Pons (tissue), 1 donor: ENCODE measurements around the gene CBL.
A peak's percentile ranks its signal among the peaks of the same experiment; 100 is the strongest.
"Not testable (repeated sequence)": the region's sequence is repeated elsewhere in the genome, so short reads cannot be mapped to it uniquely, and the experiment has no call there.

Experiments
- DNase-seq: peaks from one replicate; pipeline ENCODE4 v3.0.0-alpha.2; 2016; ENCODE audit warnings: low spot score

CBL gene

DNA sequence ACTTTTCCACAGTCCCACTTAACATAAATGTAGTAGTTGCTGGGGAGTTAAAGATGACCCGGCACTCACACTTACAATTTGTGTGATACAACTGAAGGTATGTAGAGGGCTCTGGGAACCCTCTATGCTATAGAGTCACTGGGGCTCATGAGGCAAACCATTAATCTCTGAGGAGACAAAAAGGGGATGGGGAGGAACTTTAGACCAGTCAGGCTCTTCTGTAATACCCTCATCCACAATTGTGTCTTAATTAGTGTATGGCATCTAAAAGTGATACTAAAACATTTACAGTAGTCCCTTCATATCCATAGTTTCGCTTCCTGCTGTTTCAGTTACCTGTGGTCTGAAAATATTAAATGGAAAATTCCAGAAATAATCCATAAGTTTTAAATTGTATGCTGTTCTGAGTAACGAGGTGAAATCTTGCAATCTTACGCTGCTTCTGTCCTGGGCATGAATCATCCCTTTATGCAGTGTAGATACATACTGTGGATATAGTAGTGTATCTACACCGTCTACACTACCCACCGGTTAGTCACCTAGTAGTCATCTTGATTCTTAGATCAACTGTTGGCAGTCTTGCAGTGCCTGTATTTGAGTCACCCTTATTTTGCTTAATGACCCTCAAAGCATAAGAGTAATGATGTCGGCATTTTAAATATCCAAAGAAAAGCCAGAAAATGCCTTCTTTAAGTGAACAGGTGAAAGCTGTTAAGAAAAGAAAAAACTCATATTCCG is 12.2 kb downstream of the CBL start:
- no peak for DNase-seq

GRCh38 chr11:119222308-119222707 is 16.2 kb downstream of the CBL start:
- DNase-seq: peak; percentile 78

- no peak for DNase-seq
Observed at GRCh38 chr11:119222891-119223290, 16.8 kb downstream of the CBL start.

DNA sequence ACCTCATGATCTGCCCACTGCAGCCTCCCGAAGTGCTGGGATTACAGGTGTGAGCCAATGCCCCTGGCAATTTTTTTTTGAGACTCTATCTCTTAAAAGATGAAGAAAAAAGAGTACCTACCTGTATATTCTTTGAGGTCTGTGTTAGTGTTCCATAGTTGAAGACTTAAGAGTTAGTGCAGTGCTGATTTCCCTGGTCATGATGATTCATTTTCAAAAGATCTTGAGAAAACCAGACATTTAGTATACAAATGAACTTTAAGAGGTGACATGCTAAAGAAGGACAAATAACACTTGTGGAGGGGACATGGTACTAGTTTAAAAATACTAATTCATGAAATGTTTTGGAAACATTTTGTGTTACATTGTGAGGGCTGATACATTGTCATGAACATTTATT is 17.7 kb downstream of the CBL start:
- no peak for DNase-seq

GRCh38 chr11:119228535-119229287 is 22.6 kb downstream of the CBL start:
- DNase-seq: not testable (repeated sequence)

GRCh38 chr11:119229288-119229672 is 23.1 kb downstream of the CBL start:
- no peak for DNase-seq

DNA sequence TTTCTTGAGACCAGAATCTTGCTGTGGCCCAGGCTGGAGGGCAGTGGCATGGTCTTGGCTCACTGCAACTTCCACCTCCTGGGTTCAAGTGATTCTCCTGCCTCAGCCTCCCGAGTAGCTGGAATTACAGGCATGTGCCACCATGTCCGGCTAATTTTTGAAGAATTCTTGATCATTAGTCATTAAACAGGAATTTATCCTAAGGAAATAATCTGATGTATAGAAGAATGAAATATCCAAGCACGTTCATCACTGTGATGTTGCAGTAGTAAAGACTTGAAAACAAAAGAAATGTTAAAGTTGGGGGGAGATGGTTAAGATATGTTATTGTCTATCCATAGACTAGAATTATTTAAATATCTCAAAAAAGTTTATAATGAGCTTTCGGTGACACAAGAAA is 23.6 kb downstream of the CBL start:
- DNase-seq: no peak

- DNase-seq: no peak
Observed at GRCh38 chr11:119236490-119236889, 30.4 kb downstream of the CBL start.

GRCh38 chr11:119236891-119237290 is 30.8 kb downstream of the CBL start:
- DNase-seq: no peak

- no peak for DNase-seq
Observed at GRCh38 chr11:119237515-119237914, 31.4 kb downstream of the CBL start.

GRCh38 chr11:119248750-119249670 is 42.9 kb downstream of the CBL start:
- no peak for DNase-seq

- DNase-seq: no peak
Observed at GRCh38 chr11:119249671-119250010, 43.5 kb downstream of the CBL start.

- no peak for DNase-seq
Observed at GRCh38 chr11:119251114-119251513, 45.0 kb downstream of the CBL start.

- no peak for DNase-seq
Observed at GRCh38 chr11:119254239-119254638, 48.1 kb downstream of the CBL start.

- DNase-seq: no peak
Observed at GRCh38 chr11:119258180-119258579, 52.0 kb downstream of the CBL start.

DNA sequence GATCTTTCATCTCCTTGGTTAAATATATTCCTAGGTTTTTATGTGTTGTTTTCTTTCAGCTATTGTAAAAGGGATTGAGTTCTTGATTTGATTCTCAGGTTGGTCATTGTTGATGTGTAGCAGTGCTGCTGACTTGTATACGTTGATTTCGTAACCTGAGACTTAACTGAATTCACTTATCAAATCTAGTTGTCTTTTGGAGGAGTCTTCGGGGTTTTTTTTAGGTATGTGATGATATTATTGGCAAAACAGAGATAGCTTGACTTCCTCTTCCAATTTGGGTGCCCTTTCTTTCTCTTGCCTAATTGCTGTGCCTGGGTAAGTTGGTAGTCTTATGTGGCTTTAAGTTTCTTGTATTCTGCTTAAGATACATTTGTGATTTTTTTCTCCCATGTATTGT is 52.8 kb downstream of the CBL start:
- no peak for DNase-seq

DNA sequence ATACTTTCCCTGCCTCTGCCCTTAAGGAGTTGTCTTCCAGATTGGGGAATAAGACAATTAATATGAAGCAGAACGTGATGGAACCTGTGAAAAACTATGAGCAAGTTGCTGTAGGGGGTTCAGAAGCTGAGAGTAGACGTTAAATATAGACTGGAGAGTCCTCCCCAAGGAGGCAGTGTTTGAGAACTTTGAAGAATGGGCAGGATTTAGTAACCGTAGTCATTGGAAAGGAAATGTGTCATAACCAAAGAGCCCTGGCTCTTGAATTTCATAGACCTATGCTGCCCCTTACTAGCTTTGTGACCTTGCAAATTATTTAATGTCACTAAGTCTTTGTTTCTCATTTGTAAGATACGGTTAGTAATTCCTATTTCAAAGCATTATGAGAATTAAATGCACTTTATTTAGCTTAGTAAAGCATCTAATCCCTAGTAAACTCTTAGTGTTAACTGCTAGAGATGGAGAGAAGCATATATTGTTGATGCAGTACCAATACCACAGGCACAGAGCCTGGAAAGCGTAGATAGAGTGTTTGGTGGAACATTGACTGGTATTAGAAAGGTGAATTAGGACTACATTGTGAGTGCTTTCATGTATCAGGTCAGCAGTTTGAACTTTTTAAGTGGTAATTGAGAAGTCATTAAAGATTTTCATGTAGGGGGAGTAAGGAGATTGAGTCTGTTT is 56.7 kb downstream of the CBL start:
- DNase-seq: no peak

DNA sequence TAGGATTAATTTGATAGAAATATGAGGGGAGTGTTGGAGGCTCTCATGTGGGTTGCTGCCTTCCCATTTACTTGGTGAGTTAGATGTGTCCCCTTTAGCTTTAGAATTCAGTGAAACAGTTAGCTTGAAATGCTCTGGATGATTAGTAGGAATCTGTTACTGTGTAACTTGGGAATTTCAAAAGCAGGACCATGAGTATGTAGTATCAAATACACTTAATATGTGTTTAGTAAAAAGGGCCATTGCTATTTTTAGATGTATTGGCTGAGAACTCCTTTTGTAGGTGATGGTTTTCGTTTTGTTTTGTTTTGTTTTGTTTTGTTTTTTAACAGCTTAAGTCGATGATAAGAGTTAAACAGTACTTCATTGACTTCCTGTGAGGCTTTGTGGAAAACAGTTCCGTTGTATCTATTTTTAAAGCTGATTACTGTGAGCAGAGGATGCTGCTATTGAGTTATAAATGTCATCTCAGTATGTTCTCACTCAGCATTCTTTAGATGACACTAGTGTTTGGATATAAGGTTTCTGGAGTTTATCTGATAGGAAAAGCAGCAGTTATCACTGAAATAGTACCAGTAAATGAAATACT is 57.3 kb downstream of the CBL start:
- no peak for DNase-seq

GRCh38 chr11:119266063-119266462 is 59.9 kb downstream of the CBL start:
- DNase-seq: no peak

DNA sequence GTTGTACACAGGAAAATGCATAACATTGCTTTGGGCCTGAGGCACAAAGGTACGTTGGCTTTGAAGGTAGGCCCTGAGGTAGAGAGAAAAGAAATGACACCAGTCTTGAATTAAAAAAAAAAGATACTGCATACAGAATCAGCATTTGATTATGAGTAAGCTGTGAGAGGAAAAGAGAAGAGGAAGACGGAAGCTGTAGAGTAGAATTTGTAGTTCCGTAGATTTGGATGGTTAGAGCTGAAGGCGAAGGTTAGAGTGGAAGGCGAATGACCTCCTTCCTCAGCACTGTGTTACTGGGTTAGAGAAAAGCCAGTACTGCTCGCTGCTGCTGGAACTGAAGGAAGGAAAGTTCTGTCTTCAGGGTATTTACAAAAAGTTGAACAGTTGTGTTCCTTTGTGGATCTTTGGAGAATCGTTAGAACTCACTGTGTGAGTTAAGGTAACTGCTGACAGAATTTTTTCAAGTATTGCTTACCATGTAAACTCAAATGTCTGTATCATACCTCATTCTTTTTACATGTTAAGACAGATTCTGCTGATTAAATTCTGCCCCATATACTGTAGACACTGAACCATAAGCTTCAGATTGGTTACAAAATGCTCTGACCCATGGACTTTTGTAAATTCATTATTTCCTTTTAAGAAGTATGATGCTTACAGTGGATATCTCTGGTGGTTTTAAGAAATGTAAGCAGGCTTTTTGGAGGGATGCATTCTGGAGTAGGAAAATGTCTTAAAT is 60.5 kb downstream of the CBL start:
- no peak for DNase-seq

GRCh38 chr11:119267645-119268044 is 61.5 kb downstream of the CBL start:
- DNase-seq: no peak
